ENCODE results near the gene HSBP1L1. TPM values are rescaled to one million over a fixed set of nuclear protein-coding genes. Genes with fewer than 3 reads are reported as not detected.
"Not testable (repeated sequence)": the region's sequence is repeated elsewhere in the genome, so short reads cannot be mapped to it uniquely, and the experiment has no call there.

The HSBP1L1 gene
- total RNA-seq, 6 experiments from 2014 or later, result 16.8 to 35.1 (median 23.7) TPM

- Histone ChIP-seq H3K27ac (no peak overlapping the region), H3K36me3 (no peaks in the 10 kb centered on the region), H3K4me1 (no peaks in the 10 kb centered on the region), H3K9me3 (no peaks in the 10 kb centered on the region), H3K27me3 (no peaks in the 10 kb centered on the region), H3K4me3 (no peak overlapping the region)
- DNase-seq (no peak), ATAC-seq (no peak)
- intact Hi-C loops (cut with DNase I), result no loop called here
- no peak for TF ChIP-seq POLR2A (IDR thresholded peaks at IDR 0.05)
- no peak for TF ChIP-seq CTCF (IDR thresholded peaks at IDR 0.05)
- WGBS (ENCODE audit: insufficient coverage, low coverage, low lambda C conversion rate, missing lambda C conversion rate), result 71% methylated on average over 7 of the region's 7 CpGs
Measured at GRCh38 chr18:80006724-80007123, 42.3 kb downstream of the HSBP1L1 start.

GRCh38 chr18:80009661-80010550 lies 45.5 kb downstream of the HSBP1L1 start:
- peak in 1 of 3 donors; percentile 55 for DNase-seq
- peak in 1 of 4 donors; percentile 87 for ATAC-seq
- peaks cover 0 to 2% (median 0%) of the 10 kb centered on the region in 4 donors for H3K9me3 ChIP-seq
- H3K27me3 ChIP-seq, result no peaks in the 10 kb centered on the region
- no peaks in the 10 kb centered on the region for H3K4me1 ChIP-seq
- no peak overlapping the region for H3K27ac ChIP-seq
- TF ChIP-seq POLR2A (IDR thresholded peaks at IDR 0.05) (no peak), CTCF (IDR thresholded peaks at IDR 0.05) (no peak)
- H3K36me3 ChIP-seq, result no peaks in the 10 kb centered on the region
- intact Hi-C loops (cut with DNase I), result no loop called here
- H3K4me3 ChIP-seq, result no peak overlapping the region
- 75% methylated on average over 7 of the region's 16 CpGs for WGBS (ENCODE audit: insufficient coverage, low coverage, low lambda C conversion rate, missing lambda C conversion rate)

- Histone ChIP-seq H3K4me3 (no peak overlapping the region), H3K36me3 (no peaks in the 10 kb centered on the region), H3K27me3 (no peaks in the 10 kb centered on the region), H3K9me3 (peaks cover 0 to 3% (median 0%) of the 10 kb centered on the region in 4 donors), H3K27ac (no peak overlapping the region), H3K4me1 (no peaks in the 10 kb centered on the region)
- no peak for DNase-seq
- intact Hi-C loops (cut with DNase I), result no loop called here
- no CpG with 5 or more reads among the region's 5 CpGs for WGBS (ENCODE audit: insufficient coverage, low coverage, low lambda C conversion rate, missing lambda C conversion rate)
- no peak for ATAC-seq
- TF ChIP-seq CTCF (IDR thresholded peaks at IDR 0.05), result no peak
- no peak for TF ChIP-seq POLR2A (IDR thresholded peaks at IDR 0.05)
Measured at GRCh38 chr18:80010551-80010906, 46.1 kb downstream of the HSBP1L1 start.

GRCh38 chr18:80011496-80012137 lies 47.2 kb downstream of the HSBP1L1 start:
- H3K36me3 ChIP-seq; ATAC-seq; intact Hi-C loops (cut with DNase I); H3K4me3 ChIP-seq; H3K27me3 ChIP-seq; H3K27ac ChIP-seq; H3K4me1 ChIP-seq; DNase-seq; H3K9me3 ChIP-seq: not testable (repeated sequence)
- WGBS (ENCODE audit: insufficient coverage, low coverage, low lambda C conversion rate, missing lambda C conversion rate), result 85% methylated on average over 10 of the region's 14 CpGs

- intact Hi-C loops (cut with DNase I), result no loop called here
- H3K9me3 ChIP-seq, result peaks cover 0 to 3% (median 0%) of the 10 kb centered on the region in 4 donors
- no peaks in the 10 kb centered on the region for H3K27me3 ChIP-seq
- WGBS (ENCODE audit: insufficient coverage, low coverage, low lambda C conversion rate, missing lambda C conversion rate), result 96% methylated on average over 18 of the region's 20 CpGs
- no peak for TF ChIP-seq POLR2A (IDR thresholded peaks at IDR 0.05)
- TF ChIP-seq CTCF (IDR thresholded peaks at IDR 0.05), result no peak
- H3K36me3 ChIP-seq, result no peaks in the 10 kb centered on the region
- no peaks in the 10 kb centered on the region for H3K4me1 ChIP-seq
- ATAC-seq (no peak), DNase-seq (no peak)
- H3K27ac ChIP-seq, result no peak overlapping the region
- no peak overlapping the region for H3K4me3 ChIP-seq
Measured at GRCh38 chr18:80012714-80013113, 48.3 kb downstream of the HSBP1L1 start.

All from right lobe of liver (tissue), 6 donors.